ENCODE measurements around the gene B9D2. TPM values are rescaled to one million over a fixed set of nuclear protein-coding genes. Genes with fewer than 3 reads are reported as not detected.

B9D2 gene
- total RNA-seq, 1 experiment from 2014 or later = 10.8 TPM

GRCh38 chr19:41362143-41362847 lies 1.7 kb downstream of the B9D2 start:
- no TSS peak for BruUV-seq (replicated peaks)

GRCh38 chr19:41359741-41360140 lies 4.2 kb downstream of the B9D2 start:
- H3K27ac ChIP-seq = no peak overlapping the region
- peaks cover 13% of the 10 kb centered on the region; the same call in 1 of the 2 replicates for H3F3A ChIP-seq (ENCODE audit: insufficient read depth, low read depth)
- H3K4me1 ChIP-seq (replicated peaks; ENCODE audit: insufficient read depth) = peaks cover 6% of the 10 kb centered on the region; the same call in 1 of the 2 replicates
- no peaks in the 10 kb centered on the region for H3K9me2 ChIP-seq (ENCODE audit: insufficient read depth)
- no peak overlapping the region for H3K4me3 ChIP-seq
- no peak overlapping the region for H2AFZ ChIP-seq
- no peak overlapping the region for H3K4me2 ChIP-seq
- CTCF ChIA-PET = interaction anchor here (0.5 to 0.7 kb wide), 2 partner anchors 21 to 451 kb away, joined by 3 to 8 read pairs; no protein-coding TSS in a partner anchor
- POLR2A ChIA-PET (ENCODE audit: unreplicated experiment) = no interaction called here
- BruUV-seq (replicated peaks) = no TSS peak
- DNase-seq = no peak
- intact Hi-C loops (cut with micrococcal nuclease; ENCODE audit: unreplicated experiment) = loop anchor here (10.0 kb wide), 1 partner anchor 75 kb away; the partner anchor contains the start of gene DMAC2
- H3K36me3 ChIP-seq (ENCODE audit: low read depth) = no peaks in the 10 kb centered on the region
- H3K9me3 ChIP-seq (ENCODE audit: insufficient read depth, low read depth) = no peaks in the 10 kb centered on the region
- no peaks in the 10 kb centered on the region for H4K20me1 ChIP-seq (ENCODE audit: insufficient read depth)
- no peaks in the 10 kb centered on the region for H3K27me3 ChIP-seq (ENCODE audit: insufficient read depth, low read depth)
- TF ChIP-seq EZH2 (IDR thresholded peaks at IDR 0.05; ENCODE audit: low read depth) = no peak
- no peak for TF ChIP-seq CTCF (conservative IDR thresholded peaks at IDR 0.05)
- peaks cover 5% of the 10 kb centered on the region; the same call in 1 of the 2 replicates for H3K79me2 ChIP-seq (ENCODE audit: low read depth)

More at GRCh38 chr19:41362143-41362847, 1.7 kb downstream of the B9D2 start:
- peak in 1 of 2 experiments; percentile 75 for DNase-seq
- no peaks in the 10 kb centered on the region for H4K20me1 ChIP-seq (ENCODE audit: insufficient read depth)
- H3K4me3 ChIP-seq = no peak overlapping the region
- no peak overlapping the region for H3K27ac ChIP-seq
- POLR2A ChIA-PET (ENCODE audit: unreplicated experiment) = interaction anchor here (0.6 kb wide), 1 partner anchor 47 kb away, joined by 7 read pairs; no protein-coding TSS in a partner anchor
- H3K27me3 ChIP-seq (ENCODE audit: insufficient read depth, low read depth) = no peaks in the 10 kb centered on the region
- H3K36me3 ChIP-seq (ENCODE audit: low read depth) = no peaks in the 10 kb centered on the region
- H3K9me3 ChIP-seq (ENCODE audit: insufficient read depth, low read depth) = no peaks in the 10 kb centered on the region
- no peaks in the 10 kb centered on the region for H3K9me2 ChIP-seq (ENCODE audit: insufficient read depth)
- TF ChIP-seq CTCF (conservative IDR thresholded peaks at IDR 0.05) (no peak), EZH2 (IDR thresholded peaks at IDR 0.05; ENCODE audit: low read depth) (no peak)
- peaks cover 12% of the 10 kb centered on the region; the same call in 1 of the 2 replicates for H3K4me1 ChIP-seq (replicated peaks; ENCODE audit: insufficient read depth)
- peaks cover 23% of the 10 kb centered on the region for H3K79me2 ChIP-seq (ENCODE audit: low read depth)
- H3K4me2 ChIP-seq = peak overlapping the region; percentile 87; the same call in 1 of the 2 replicates
- intact Hi-C loops (cut with micrococcal nuclease; ENCODE audit: unreplicated experiment) = no loop called here
- no peak overlapping the region for H2AFZ ChIP-seq
- H3F3A ChIP-seq (ENCODE audit: insufficient read depth, low read depth) = peaks cover 5% of the 10 kb centered on the region; the same call in 1 of the 2 replicates
- CTCF ChIA-PET = interaction anchor here (0.7 kb wide), 1 partner anchor 10 kb away, joined by 6 read pairs; no protein-coding TSS in a partner anchor

- BruUV-seq (replicated peaks) = no TSS peak
- H3K9me3 ChIP-seq (ENCODE audit: insufficient read depth, low read depth) = no peaks in the 10 kb centered on the region
- no peaks in the 10 kb centered on the region for H3K27me3 ChIP-seq (ENCODE audit: insufficient read depth, low read depth)
- no peaks in the 10 kb centered on the region for H3K36me3 ChIP-seq (ENCODE audit: low read depth)
- TF ChIP-seq EZH2 (IDR thresholded peaks at IDR 0.05; ENCODE audit: low read depth) (no peak), CTCF (conservative IDR thresholded peaks at IDR 0.05) (no peak)
- no peak overlapping the region for H2AFZ ChIP-seq
- H3K4me1 ChIP-seq (replicated peaks; ENCODE audit: insufficient read depth) = no peaks in the 10 kb centered on the region; the same call in 1 of the 2 replicates
- no peak overlapping the region for H3K27ac ChIP-seq
- ChIA-PET CTCF (no interaction called here), POLR2A (ENCODE audit: unreplicated experiment) (no interaction called here)
- H3K4me2 ChIP-seq = no peak overlapping the region
- H4K20me1 ChIP-seq (ENCODE audit: insufficient read depth) = no peaks in the 10 kb centered on the region
- H3K4me3 ChIP-seq = no peak overlapping the region
- no peaks in the 10 kb centered on the region; the same call in 1 of the 2 replicates for H3K79me2 ChIP-seq (ENCODE audit: low read depth)
- H3K9me2 ChIP-seq (ENCODE audit: insufficient read depth) = no peaks in the 10 kb centered on the region
- intact Hi-C loops (cut with micrococcal nuclease; ENCODE audit: unreplicated experiment) = loop anchor here (10.0 kb wide), 1 partner anchor 77 kb away; the partner anchor contains the start of gene DMAC2
- H3F3A ChIP-seq (ENCODE audit: insufficient read depth, low read depth) = peaks cover 9% of the 10 kb centered on the region; the same call in 1 of the 2 replicates
- no peak for DNase-seq
Observed at GRCh38 chr19:41357746-41358145, 6.2 kb downstream of the B9D2 start.
